Globus pallidus (tissue), 1 donor: ENCODE measurements around the gene TRERF1.
"Not testable (repeated sequence)": the region's sequence is repeated elsewhere in the genome, so short reads cannot be mapped to it uniquely, and the experiment has no call there.

Source experiments
- DNase-seq: peaks from one replicate; pipeline ENCODE4 v3.0.0-alpha.2; 2015; ENCODE audit warnings: low spot score

Gene TRERF1, protein sequence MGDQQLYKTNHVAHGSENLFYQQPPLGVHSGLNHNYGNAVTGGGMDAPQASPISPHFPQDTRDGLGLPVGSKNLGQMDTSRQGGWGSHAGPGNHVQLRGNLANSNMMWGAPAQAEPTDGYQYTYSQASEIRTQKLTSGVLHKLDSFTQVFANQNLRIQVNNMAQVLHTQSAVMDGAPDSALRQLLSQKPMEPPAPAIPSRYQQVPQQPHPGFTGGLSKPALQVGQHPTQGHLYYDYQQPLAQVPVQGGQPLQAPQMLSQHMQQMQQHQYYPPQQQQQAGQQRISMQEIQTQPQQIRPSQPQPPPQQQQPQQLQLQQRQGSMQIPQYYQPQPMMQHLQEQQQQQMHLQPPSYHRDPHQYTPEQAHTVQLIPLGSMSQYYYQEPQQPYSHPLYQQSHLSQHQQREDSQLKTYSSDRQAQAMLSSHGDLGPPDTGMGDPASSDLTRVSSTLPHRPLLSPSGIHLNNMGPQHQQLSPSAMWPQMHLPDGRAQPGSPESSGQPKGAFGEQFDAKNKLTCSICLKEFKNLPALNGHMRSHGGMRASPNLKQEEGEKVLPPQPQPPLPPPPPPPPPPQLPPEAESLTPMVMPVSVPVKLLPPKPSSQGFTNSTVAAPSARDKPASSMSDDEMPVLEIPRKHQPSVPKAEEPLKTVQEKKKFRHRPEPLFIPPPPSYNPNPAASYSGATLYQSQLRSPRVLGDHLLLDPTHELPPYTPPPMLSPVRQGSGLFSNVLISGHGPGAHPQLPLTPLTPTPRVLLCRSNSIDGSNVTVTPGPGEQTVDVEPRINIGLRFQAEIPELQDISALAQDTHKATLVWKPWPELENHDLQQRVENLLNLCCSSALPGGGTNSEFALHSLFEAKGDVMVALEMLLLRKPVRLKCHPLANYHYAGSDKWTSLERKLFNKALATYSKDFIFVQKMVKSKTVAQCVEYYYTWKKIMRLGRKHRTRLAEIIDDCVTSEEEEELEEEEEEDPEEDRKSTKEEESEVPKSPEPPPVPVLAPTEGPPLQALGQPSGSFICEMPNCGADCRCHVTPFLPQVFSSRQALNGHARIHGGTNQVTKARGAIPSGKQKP (N-terminal part only)

GRCh38 chr6:42451333-42452170, at the start of gene TRERF1:
TSS of gene TRERF1 (minus strand) at chr6:42451926. CDS start at chr6:42269590, 182,336 bp downstream.
- peak; percentile 35 for DNase-seq

GRCh38 chr6:42498473-42499128, 46.9 kb upstream of the TRERF1 start:
- no peak for DNase-seq

DNA sequence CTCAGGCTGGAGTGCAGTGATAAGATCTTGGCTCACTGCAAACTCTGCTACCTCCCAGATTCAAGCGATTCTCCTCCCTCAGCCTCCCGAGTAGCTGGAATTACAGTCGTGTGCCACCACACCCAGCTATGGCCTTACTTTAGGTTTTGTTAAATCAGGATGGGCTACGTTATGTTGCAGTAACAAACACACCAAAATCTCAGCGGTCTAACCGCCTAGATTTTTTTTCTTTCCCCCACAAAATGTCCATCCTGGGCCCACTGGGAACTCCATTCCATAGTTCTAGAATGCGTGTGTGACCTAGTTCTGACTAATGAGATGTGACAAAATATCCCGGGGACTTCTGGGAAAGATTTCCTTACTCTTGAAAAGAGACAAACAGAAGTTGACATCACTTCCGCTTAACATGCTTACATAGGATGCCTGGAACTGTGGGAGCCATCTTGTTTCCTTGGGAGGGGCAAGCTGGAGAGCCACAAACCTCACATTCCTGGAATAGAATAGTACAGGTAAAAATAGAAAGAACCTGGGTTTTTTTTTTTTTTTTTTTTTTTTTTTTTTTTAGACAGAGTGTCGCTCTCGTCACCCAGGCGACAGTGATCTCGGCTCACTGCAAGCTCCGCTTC, 42.3 kb upstream of the TRERF1 start:
- DNase-seq: no peak

GRCh38 chr6:42488129-42488528, 36.4 kb upstream of the TRERF1 start:
- no peak for DNase-seq

DNA sequence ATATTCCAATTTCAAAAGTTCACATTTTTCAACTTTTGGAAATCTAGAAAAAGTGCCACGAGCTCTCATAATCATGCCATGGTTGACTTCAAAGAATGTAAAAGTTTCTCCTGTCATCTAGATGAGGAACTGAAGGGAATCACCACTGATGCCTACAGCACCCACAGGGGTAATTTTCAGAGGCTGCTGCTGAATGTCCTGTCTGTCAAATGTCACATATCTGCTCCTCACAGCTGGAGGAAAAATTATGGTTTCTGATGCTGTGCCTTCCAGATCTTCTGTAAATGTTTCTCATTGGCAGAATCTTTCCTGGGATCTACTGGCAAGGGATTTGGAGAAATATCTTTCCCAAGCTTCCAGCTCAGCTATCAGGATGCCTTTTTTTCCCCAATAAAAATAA, 32.5 kb upstream of the TRERF1 start:
- DNase-seq: no peak

DNA sequence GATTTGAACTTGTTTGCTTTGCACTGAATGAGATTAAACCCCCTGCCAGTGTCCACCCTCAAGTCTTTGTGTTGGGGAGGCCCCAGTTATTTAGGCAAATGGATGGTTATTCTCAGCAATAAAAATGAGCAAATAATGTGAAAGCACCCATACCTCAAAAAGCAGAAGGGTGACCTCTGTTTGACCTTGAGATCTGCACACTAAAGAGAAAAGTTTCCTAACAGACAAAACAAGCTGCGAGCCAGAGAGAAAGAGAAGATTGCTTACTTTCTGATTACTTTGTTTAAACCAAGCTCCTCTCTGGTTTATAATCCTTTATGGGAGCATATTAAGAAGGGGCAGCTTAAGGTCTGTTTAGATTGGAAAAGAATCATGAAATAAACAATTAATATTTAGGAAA, 30.4 kb upstream of the TRERF1 start:
- DNase-seq: no peak

- DNase-seq: no peak
These were observed 20.0 kb upstream of the TRERF1 start for GRCh38 chr6:42471714-42472113.

DNA sequence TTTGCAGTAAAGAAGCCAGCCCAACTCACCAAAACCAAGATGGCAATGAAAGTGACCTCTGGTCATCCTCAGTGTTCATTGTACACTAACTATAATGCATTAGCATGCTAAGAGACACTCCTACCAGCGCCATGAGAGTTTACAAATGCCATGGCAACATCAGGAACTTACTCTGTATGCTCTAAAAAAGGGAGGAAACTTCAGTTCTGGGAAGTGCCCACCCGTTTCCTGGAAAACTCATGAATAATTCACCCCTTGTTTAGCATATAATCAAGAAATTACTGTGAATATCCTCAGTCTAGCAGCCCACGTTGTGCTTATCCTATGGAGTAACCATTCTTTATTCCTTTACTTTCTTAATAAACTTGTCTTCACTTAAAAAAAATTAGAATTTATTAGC, 19.4 kb upstream of the TRERF1 start:
- DNase-seq: no peak

DNA sequence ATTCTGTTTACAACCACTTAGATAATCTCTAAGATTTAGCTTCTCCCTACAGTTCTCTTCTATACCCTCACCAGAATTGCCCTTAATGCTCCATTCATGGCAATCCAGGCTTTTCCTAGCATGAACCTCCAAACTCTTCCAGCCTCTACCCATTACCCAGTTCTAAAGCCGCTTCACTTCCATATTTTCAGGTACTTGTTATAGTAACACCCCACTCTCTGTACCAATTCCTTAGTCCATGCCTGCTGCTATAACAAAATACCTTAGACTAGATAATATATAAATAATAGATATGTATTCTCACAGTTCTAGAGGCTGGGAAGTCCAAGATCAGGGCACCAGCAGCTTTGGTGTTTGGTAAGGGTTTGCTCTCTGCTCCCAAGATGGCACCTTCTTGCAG, 16.5 kb upstream of the TRERF1 start:
- no peak for DNase-seq

DNA sequence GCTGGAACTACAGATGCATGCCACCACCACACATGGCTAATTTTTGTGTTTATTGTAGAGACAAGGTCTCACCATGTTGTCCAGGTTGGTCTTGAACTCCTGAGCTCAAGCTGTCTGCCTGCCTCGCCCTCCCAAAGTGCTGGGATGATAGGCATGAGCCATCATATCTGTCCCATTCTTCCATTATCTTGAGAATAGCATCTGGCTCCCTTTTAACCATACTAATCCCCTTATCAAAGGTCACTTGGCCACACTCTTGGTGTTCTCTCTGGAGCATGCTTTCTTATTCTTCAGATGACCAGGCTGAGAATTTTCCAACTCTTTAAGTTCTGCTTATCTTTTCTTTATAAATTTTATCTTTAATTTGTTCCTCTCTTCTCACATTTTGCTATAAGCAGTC, 15.9 kb upstream of the TRERF1 start:
- DNase-seq: no peak

DNA sequence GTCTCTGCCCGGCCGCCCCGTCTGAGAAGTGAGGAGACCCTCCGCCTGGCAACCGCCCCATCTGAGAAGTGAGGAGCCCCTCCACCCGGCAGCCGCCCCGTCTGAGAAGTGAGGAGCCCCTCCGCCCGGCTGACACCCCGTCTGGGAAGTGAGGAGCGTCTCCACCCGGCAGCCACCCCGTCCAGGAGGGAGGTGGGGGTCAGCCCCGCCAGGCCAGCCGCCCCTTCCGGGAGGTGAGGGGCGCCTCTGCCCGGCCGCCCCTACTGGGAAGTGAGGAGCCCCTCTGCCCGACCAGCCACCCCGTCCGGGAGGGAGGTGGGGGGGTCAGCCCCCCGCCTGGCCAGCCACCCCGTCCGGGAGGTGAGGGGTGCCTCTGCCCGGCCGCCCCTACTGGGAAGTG, 14.7 kb upstream of the TRERF1 start:
- DNase-seq: not testable (repeated sequence)

- DNase-seq: no peak
These were observed 10.8 kb upstream of the TRERF1 start for GRCh38 chr6:42462474-42462972.

DNA sequence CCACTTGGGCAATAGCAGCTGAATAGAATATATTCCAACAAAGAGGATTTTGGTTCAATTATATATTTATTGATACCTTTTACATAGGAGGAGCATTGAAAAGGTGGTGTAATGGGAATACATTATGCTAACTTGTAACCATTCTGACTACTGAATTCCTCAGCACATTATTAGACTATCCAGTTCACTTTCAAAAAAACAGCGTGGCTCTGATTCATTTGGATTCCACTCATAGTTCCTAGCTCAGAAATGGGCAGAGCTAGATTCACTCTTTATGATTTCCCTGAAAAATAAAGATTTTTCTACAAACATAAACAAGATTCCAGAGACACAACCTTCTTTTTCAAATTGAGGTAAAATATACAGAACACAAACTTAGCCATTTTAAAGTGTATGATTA, 9.2 kb upstream of the TRERF1 start:
- no peak for DNase-seq

GRCh38 chr6:42459888-42460287, 8.2 kb upstream of the TRERF1 start:
- no peak for DNase-seq

GRCh38 chr6:42454428-42454791, 2.7 kb upstream of the TRERF1 start:
- no peak for DNase-seq

DNA sequence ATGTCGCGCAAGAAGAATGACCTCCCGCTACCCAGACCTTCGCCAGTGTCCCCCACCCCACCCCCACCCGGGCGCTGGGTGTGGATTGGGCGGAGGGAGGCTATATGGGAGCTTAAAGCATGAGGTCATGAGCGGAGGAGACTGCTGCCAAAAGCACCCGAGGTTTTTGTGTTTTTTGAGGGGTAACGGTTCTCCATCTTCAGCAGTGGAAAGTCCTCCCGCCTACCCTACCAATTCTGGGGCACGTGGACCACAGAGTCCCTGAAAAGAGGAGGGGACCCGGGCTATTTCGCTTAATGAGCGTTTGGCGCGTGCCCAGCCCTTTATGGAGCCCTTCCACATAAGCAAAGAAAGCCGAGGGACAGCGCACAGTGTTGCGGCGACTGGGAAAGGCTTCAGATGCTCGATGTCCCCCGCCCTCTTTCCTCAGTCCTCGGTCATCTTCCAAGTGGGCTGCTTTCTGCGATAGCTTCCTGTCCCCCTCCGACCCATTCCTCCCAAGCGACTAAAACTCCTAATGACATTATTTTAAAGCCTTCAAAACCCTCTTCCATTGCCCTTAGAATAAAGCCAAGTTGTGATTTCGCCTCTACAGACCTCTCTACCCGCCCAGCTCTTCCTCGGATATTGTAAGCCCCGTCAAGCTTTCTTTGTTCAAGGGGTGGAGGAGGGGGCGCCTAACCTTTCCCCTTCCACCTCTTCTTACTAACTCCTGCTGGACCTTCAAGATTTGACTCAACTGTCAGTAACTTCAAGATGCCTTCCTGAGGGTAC, 2.1 kb upstream of the TRERF1 start:
- DNase-seq: peak; percentile 11

DNA sequence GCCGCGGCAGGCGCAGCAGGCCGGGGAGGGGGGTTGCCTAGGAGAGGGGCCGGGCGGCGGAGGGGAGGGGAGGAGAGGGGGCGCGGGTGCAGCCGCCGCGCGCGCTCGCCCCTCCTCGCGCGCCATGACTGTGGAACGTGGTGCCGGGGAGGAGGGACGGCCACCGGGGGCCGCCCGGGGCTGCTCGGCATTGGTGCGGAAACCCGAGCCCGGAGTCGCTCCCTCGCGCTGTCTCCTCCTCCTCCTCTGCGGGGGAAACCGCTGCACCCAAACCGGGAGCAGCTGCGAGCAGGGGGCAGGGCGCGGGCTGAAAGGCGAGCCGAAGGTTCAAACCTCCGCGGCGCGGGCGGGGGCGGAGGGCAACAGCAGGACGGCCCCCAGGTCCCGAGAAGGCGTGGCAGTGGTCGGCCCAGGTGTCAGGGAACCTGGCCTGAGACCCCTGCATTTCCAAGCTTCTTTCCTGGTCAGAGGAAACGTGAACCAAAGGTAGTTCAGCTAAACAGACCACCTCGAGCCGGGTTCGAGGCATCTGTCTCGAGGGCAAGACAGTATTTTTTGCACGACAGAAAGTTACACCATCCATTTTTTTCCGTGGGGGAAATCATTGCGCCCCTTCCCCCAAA, 1.4 kb upstream of the TRERF1 start:
- DNase-seq: peak; percentile 61

GRCh38 chr6:42452171-42453030, 675 bp upstream of the TRERF1 start:
- DNase-seq: peak; percentile 29
